K562 (cell line): Measurements from ENCODE around the gene IMMP2L. TPM values are rescaled to one million over a fixed set of nuclear protein-coding genes. Genes with fewer than 3 reads are reported as not detected.

Experiments used
- C11orf30 ChIP-seq: fragments of 450-650 bp; IDR thresholded peaks from 2 replicates; pipeline ENCODE4 v1.6.1; 2016; ENCODE audit warnings: low read depth, mild to moderate bottlenecking
- CBX1 ChIP-seq: sonication (generic); IDR thresholded peaks from 2 replicates; pipeline ENCODE4 v1.6.1; 2016; ENCODE audit warnings: antibody characterized with exemption, low read depth, mild to moderate bottlenecking
- CLOCK ChIP-seq: fragments of 250-450 bp; sonication (Bioruptor Pico); IDR thresholded peaks from 2 replicates; pipeline ENCODE4 v1.4.0; 2020; ENCODE audit warnings: mild to moderate bottlenecking, moderate library complexity, borderline replicate concordance
- EZH2 ChIP-seq: IDR thresholded peaks from 2 replicates; pipeline ENCODE4 v1.6.1; 2012; ENCODE audit warnings: low read depth, mild to moderate bottlenecking, inconsistent platforms, low read length, borderline replicate concordance
- GTF3C2 ChIP-seq: IDR thresholded peaks from 3 replicates; pipeline ENCODE4 v1.6.1; 2011; ENCODE audit warnings: borderline replicate concordance, mild to moderate bottlenecking, moderate library complexity; ENCODE audit not compliant: insufficient read length; ENCODE audit errors: extremely low read depth
- HNRNPH1 ChIP-seq: fragments of 200-400 bp; formaldehyde crosslinking; optimal IDR thresholded peaks from 2 replicates; pipeline ENCODE3; 2017; ENCODE audit warnings: low read depth, mild to moderate bottlenecking, low read length, moderate library complexity
- NBN ChIP-seq: fragments of 450-650 bp; IDR thresholded peaks from 2 replicates; pipeline ENCODE4 v1.6.1; 2016; ENCODE audit warnings: low read depth, mild to moderate bottlenecking
- NR2F6 ChIP-seq: fragments of 450-650 bp; formaldehyde crosslinking; IDR thresholded peaks from 2 replicates; pipeline ENCODE4 v1.4.0; 2020; ENCODE audit warnings: mild to moderate bottlenecking
- PML ChIP-seq: IDR thresholded peaks from 2 replicates; pipeline ENCODE4 v1.6.1; 2012; ENCODE audit warnings: low read length, inconsistent platforms
- TAL1 ChIP-seq: fragments of 450-650 bp; IDR thresholded peaks from 2 replicates; pipeline ENCODE4 v1.6.1; 2016; ENCODE audit warnings: mild to moderate bottlenecking
- YY1 ChIP-seq, 3 experiments: IDR thresholded peaks; 2 replicates each; pipeline ENCODE4 v1.6.1; 2011; ENCODE audit warnings: low read length in 2 of 3, mild to moderate bottlenecking in 2 of 3, moderate library complexity in 2 of 3, borderline replicate concordance in 1 of 3, control low read depth in 1 of 3, low read depth in 1 of 3; ENCODE audit not compliant: insufficient read depth in 3 of 3, insufficient replicate concordance in 2 of 3, control insufficient read depth in 1 of 3, insufficient read length in 1 of 3; ENCODE audit errors: extremely low read depth in 1 of 3
- ZBTB34 ChIP-seq: fragments of 250-450 bp; sonication (Bioruptor Pico); IDR thresholded peaks from 2 replicates; pipeline ENCODE4 v1.8.0; 2021; ENCODE audit warnings: mild to moderate bottlenecking, moderate library complexity
- ZNF408 ChIP-seq: fragments of 250-450 bp; sonication (Bioruptor Pico); IDR thresholded peaks from 2 replicates; pipeline ENCODE4 v1.4.0; 2020; ENCODE audit warnings: low read depth, mild to moderate bottlenecking, moderate library complexity
- ZNF639 ChIP-seq, 2 experiments: fragments of 200-800 bp in 1 of 2; sonication (Bioruptor generic) in 1 of 2; sonication (generic) in 1 of 2; formaldehyde crosslinking in 1 of 2; IDR thresholded peaks in 1 of 2; conservative IDR thresholded peaks in 1 of 2; 2 replicates each; pipeline versions ENCODE4 v1.5.0 to v1.6.1; 2016 to 2020; ENCODE audit warnings: missing compliant biosample characterization in 1 of 2, missing genetic modification characterization in 1 of 2, missing genetic modification reagents in 1 of 2
- ZNF77 ChIP-seq: fragments of 250-450 bp; sonication (Bioruptor Pico); IDR thresholded peaks from 2 replicates; pipeline ENCODE4 v1.5.0; 2020
- polyA plus RNA-seq, 8 experiments: library from polyadenylated mRNA; depleted of rRNA in 4 of 8; stranded (reverse) in 5 of 8; unstranded in 3 of 8; fragments of >200 nt; fragmentation: Nextera tagmentation in 2 of 8; fragmentation: Illumina TruSeq in 1 of 8; extraction: Ambion mirVana in 2 of 8; extraction: Trizol in 1 of 8; gene quantifications; 2 replicates each; pipeline versions ENCODE4 v1.2.1 to v1.2.3, GENCODE V29; 2011 to 2014; ENCODE audit warnings: inconsistent platforms in 1 of 8, missing spikeins in 1 of 8
- total RNA-seq, 7 experiments: library from RNA; depleted of rRNA in 6 of 7; stranded (reverse); fragments of >200 nt in 6 of 7; fragmentation: Illumina TruSeq in 2 of 7; extraction: Trizol in 2 of 7; gene quantifications; 2 replicates each; pipeline versions ENCODE4 v1.2.1 to v1.2.3, GENCODE V29; 2011 to 2021; ENCODE audit warnings: low replicate concordance in 1 of 7

The IMMP2L gene
- total and polyA plus RNA-seq, 9 of the 15 experiments (the other 6 are each of a cell fraction or from before 2014, with no cell fraction given), result 29.7 to 116 (median 53.0) TPM

- TF ChIP-seq ZNF639 (CRISPR knock-in tag; conservative IDR thresholded peaks at IDR 0.05 in 1 of 2, IDR thresholded peaks at IDR 0.05 in 1 of 2), result peak in 1 of 2 experiments; percentile 69; a peak in 2 of 4 replicates
- TF ChIP-seq ZNF408 (CRISPR knock-in tag), result no peak
- no peak for TF ChIP-seq C11orf30
- peak; percentile 83; the same call in 1 of the 2 replicates for TF ChIP-seq NBN
- TF ChIP-seq HNRNPH1, result peak; percentile 48
- no peak for TF ChIP-seq TAL1
- no peak for TF ChIP-seq ZBTB34 (CRISPR knock-in tag)
- TF ChIP-seq YY1 (IDR thresholded peaks at IDR 0.05; ENCODE audit: borderline replicate concordance in 1 of 3, control insufficient read depth in 1 of 3, extremely low read depth in 1 of 3, insufficient read depth in 3 of 3, insufficient read length in 1 of 3, insufficient replicate concordance in 2 of 3, low read depth in 1 of 3, low read length in 2 of 3), result peak in 2 of 3 experiments; percentile 66 to 69
- 0 out of 2 replicates have a peak, but pooled peaks have one; percentile 58 for TF ChIP-seq CLOCK (CRISPR knock-in tag)
- TF ChIP-seq PML, result peak; percentile 57
- TF ChIP-seq GTF3C2, result no peak
- no peak for TF ChIP-seq NR2F6 (CRISPR knock-in tag)
- no peak for TF ChIP-seq ZNF77 (CRISPR knock-in tag)
- TF ChIP-seq CBX1, result peak; percentile 90
- TF ChIP-seq EZH2, result no peak
Measured at GRCh38 chr7:111561904-111562732, at the start of gene IMMP2L (continued).
